H9 (cell line): ENCODE results near the gene WSB1. TPM values are rescaled to one million over a fixed set of nuclear protein-coding genes. Genes with fewer than 3 reads are reported as not detected.
"Not testable (repeated sequence)": the region's sequence is repeated elsewhere in the genome, so short reads cannot be mapped to it uniquely, and the experiment has no call there.

Experiments
- DNase-seq: peaks from one replicate; pipeline ENCODE4 v3.0.0-alpha.2; 2017
- H2AFZ ChIP-seq: one replicate; pipeline ENCODE4 v1.6.1; 2013; ENCODE audit warnings: mild to moderate bottlenecking, low read length, control low read depth, moderate library complexity
- H2AK5ac ChIP-seq: 2 replicates; pipeline ENCODE4 v1.6.1; 2013; ENCODE audit warnings: low read length, control low read depth, mixed read lengths; ENCODE audit not compliant: insufficient read length
- H2BK120ac ChIP-seq: one replicate; pipeline ENCODE4 v1.6.1; 2013; ENCODE audit warnings: low read depth, mild to moderate bottlenecking, low read length, control low read depth, inconsistent platforms; ENCODE audit not compliant: poor library complexity, severe bottlenecking
- H2BK12ac ChIP-seq: 2 replicates; pipeline ENCODE4 v1.6.1; 2013; ENCODE audit warnings: low read length, control low read depth, mixed read lengths, low read depth; ENCODE audit not compliant: insufficient read length
- H2BK15ac ChIP-seq: 2 replicates; pipeline ENCODE4 v1.6.1; 2013; ENCODE audit warnings: low read depth, low read length, control low read depth
- H2BK20ac ChIP-seq: one replicate; pipeline ENCODE4 v1.6.1; 2013; ENCODE audit warnings: low read depth, mild to moderate bottlenecking, low read length, control low read depth, inconsistent platforms; ENCODE audit not compliant: poor library complexity, severe bottlenecking
- H2BK5ac ChIP-seq: 2 replicates; pipeline ENCODE4 v1.6.1; 2013; ENCODE audit warnings: low read length, control low read depth, mixed read lengths; ENCODE audit not compliant: insufficient read length
- H3K14ac ChIP-seq: 2 replicates; pipeline ENCODE4 v1.6.1; 2013; ENCODE audit warnings: low read length, control low read depth; ENCODE audit not compliant: insufficient read depth
- H3K18ac ChIP-seq: 2 replicates; pipeline ENCODE4 v1.6.1; 2013; ENCODE audit warnings: low read depth, mild to moderate bottlenecking, mixed read lengths, low read length, control low read depth; ENCODE audit not compliant: insufficient read length
- H3K23ac ChIP-seq: 2 replicates; pipeline ENCODE4 v1.6.1; 2013; ENCODE audit warnings: low read length, control low read depth, mixed read lengths, low read depth; ENCODE audit not compliant: insufficient read length
- H3K23me2 ChIP-seq: 2 replicates; pipeline ENCODE4 v1.6.1; 2013; ENCODE audit warnings: low read depth, mild to moderate bottlenecking, mixed read lengths, low read length, control low read depth; ENCODE audit not compliant: insufficient read length, poor library complexity, severe bottlenecking
- H3K27ac ChIP-seq: 2 replicates; pipeline ENCODE4 v1.5.1; 2013; ENCODE audit warnings: low read length, control low read depth, mixed read lengths, low read depth; ENCODE audit not compliant: insufficient read length
- H3K27me3 ChIP-seq: 2 replicates; pipeline ENCODE4 v1.6.1; 2013; ENCODE audit warnings: low read length, control low read depth, inconsistent platforms; ENCODE audit not compliant: insufficient read depth
- H3K4ac ChIP-seq: 2 replicates; pipeline ENCODE4 v1.6.1; 2013; ENCODE audit warnings: low read depth, mild to moderate bottlenecking, control low read depth, inconsistent platforms, low read length, moderate library complexity
- H3K4me1 ChIP-seq: 2 replicates; pipeline ENCODE4 v1.6.1; 2013; ENCODE audit warnings: low read length, control low read depth, inconsistent platforms; ENCODE audit not compliant: insufficient read depth
- H3K4me2 ChIP-seq: 2 replicates; pipeline ENCODE4 v1.6.1; 2013; ENCODE audit warnings: low read length, control low read depth, mixed read lengths; ENCODE audit not compliant: insufficient read length, insufficient read depth
- H3K56ac ChIP-seq: 2 replicates; pipeline ENCODE4 v1.6.1; 2013; ENCODE audit warnings: low read depth, mild to moderate bottlenecking, mixed read lengths, low read length, control low read depth; ENCODE audit not compliant: insufficient read length
- H3K79me1 ChIP-seq: 2 replicates; pipeline ENCODE4 v1.6.1; 2013; ENCODE audit warnings: low read depth, mild to moderate bottlenecking, moderate library complexity, low read length, control low read depth, inconsistent platforms; ENCODE audit not compliant: insufficient read depth, poor library complexity, severe bottlenecking
- H3K79me2 ChIP-seq: 2 replicates; pipeline ENCODE4 v1.6.1; 2013; ENCODE audit warnings: low read length, control low read depth, inconsistent platforms; ENCODE audit not compliant: insufficient read depth
- H3K9ac ChIP-seq: 2 replicates; pipeline ENCODE4 v1.6.1; 2013; ENCODE audit warnings: low read length, control low read depth, mixed read lengths; ENCODE audit not compliant: insufficient read length; ENCODE audit errors: extremely low read depth
- H3K9me3 ChIP-seq: one replicate; pipeline ENCODE4 v1.6.1; 2013; ENCODE audit warnings: low read depth, low read length, inconsistent platforms; ENCODE audit not compliant: control insufficient read depth
- H3T11ph ChIP-seq: one replicate; pipeline ENCODE4 v1.6.1; 2013; ENCODE audit warnings: mild to moderate bottlenecking, low read length, control low read depth, inconsistent platforms
- H4K20me1 ChIP-seq: one replicate; pipeline ENCODE4 v1.6.1; 2013; ENCODE audit not compliant: control insufficient read depth, insufficient read length, insufficient read depth
- H4K5ac ChIP-seq: 2 replicates; pipeline ENCODE4 v1.6.1; 2013; ENCODE audit warnings: low read depth, mild to moderate bottlenecking, mixed read lengths, low read length, control low read depth; ENCODE audit not compliant: insufficient read length
- H4K8ac ChIP-seq: replicated peaks from 2 replicates; pipeline ENCODE4 v1.6.1; 2013; ENCODE audit warnings: low read length, control low read depth, mixed read lengths, low read depth; ENCODE audit not compliant: insufficient read length
- H4K91ac ChIP-seq: 2 replicates; pipeline ENCODE4 v1.6.1; 2013; ENCODE audit warnings: low read depth, mild to moderate bottlenecking, moderate library complexity, mixed read lengths, low read length, control low read depth; ENCODE audit not compliant: insufficient read length
- H3K27ac Mint-ChIP-seq, 3 experiments: 2 replicates in 2 of 3; 3 replicates in 1 of 3; pipeline ENCODE4 v1.8.0; 2020 to 2021; ENCODE audit warnings: mixed read lengths in 3 of 3, mild to moderate bottlenecking in 1 of 3, moderate library complexity in 1 of 3
- H3K27me3 Mint-ChIP-seq: 2 replicates; pipeline ENCODE4 v1.8.0; 2021; ENCODE audit warnings: low read depth, mild to moderate bottlenecking, moderate library complexity, mixed read lengths
- H3K36me3 Mint-ChIP-seq, 3 experiments: 2 replicates in 2 of 3; 3 replicates in 1 of 3; pipeline ENCODE4 v1.8.0; 2020 to 2021; ENCODE audit warnings: low read depth in 3 of 3, mixed read lengths in 3 of 3; ENCODE audit not compliant: insufficient read depth in 1 of 3
- H3K4me1 Mint-ChIP-seq, 2 experiments: 2 replicates each; pipeline ENCODE4 v1.8.0; 2020; ENCODE audit warnings: mixed read lengths in 2 of 2
- H3K4me3 Mint-ChIP-seq, 2 experiments: 2 replicates in 1 of 2; 3 replicates in 1 of 2; pipeline ENCODE4 v1.8.0; 2020 to 2021; ENCODE audit warnings: mild to moderate bottlenecking in 2 of 2, mixed read lengths in 2 of 2, moderate library complexity in 1 of 2
- H3K9me3 Mint-ChIP-seq, 2 experiments: 2 replicates in 1 of 2; 3 replicates in 1 of 2; pipeline ENCODE4 v1.8.0; 2020; ENCODE audit warnings: mild to moderate bottlenecking in 2 of 2, mixed read lengths in 2 of 2, moderate library complexity in 1 of 2
- WGBS: extraction: QIAGEN DNeasy Blood & Tissue Kit; methylation state at CpG from one replicate; pipeline ENCODE4 v1.1.7; 2013; ENCODE audit warnings: missing lambda C conversion rate, low lambda C conversion rate, mixed read lengths; ENCODE audit not compliant: insufficient read length; ENCODE audit errors: extremely low coverage; 5-methylcytosine and 5-hydroxymethylcytosine counted together
- total RNA-seq: library from RNA; stranded (reverse); gene quantifications from 2 replicates; pipeline ENCODE4 v1.2.1, GENCODE V29; 2021
- TF ChIP-seq, protein P1 (sequence below): fragments of 200-600 bp; sonication (generic); conservative IDR thresholded peaks from 3 replicates; pipeline ENCODE4 v1.8.0; 2021; ENCODE audit warnings: antibody characterized with exemption, mild to moderate bottlenecking

WSB1 gene
- total RNA-seq, 1 experiment from 2014 or later, result 187 TPM

DNA sequence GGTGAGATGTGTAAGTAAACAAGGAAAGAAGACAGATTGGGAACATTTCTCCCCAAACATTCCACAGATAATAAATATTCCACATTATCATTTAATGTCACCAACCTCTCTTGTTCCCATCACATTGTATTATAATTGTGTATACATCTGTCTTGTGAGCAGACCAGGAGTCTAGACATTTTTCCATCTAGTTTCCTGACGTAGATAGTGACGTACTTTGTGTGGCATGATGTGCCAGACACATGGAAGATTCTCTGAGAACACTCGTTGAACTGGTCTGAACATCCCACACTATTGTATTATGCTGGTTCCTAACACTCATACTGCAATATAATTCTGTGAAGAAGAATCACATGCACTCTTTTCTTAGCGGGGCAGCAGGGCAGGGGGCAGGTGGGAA, 34.0 kb downstream of the WSB1 start:
- H3K27ac ChIP-seq, result no peak overlapping the region
- TF ChIP-seq, protein P1, sequence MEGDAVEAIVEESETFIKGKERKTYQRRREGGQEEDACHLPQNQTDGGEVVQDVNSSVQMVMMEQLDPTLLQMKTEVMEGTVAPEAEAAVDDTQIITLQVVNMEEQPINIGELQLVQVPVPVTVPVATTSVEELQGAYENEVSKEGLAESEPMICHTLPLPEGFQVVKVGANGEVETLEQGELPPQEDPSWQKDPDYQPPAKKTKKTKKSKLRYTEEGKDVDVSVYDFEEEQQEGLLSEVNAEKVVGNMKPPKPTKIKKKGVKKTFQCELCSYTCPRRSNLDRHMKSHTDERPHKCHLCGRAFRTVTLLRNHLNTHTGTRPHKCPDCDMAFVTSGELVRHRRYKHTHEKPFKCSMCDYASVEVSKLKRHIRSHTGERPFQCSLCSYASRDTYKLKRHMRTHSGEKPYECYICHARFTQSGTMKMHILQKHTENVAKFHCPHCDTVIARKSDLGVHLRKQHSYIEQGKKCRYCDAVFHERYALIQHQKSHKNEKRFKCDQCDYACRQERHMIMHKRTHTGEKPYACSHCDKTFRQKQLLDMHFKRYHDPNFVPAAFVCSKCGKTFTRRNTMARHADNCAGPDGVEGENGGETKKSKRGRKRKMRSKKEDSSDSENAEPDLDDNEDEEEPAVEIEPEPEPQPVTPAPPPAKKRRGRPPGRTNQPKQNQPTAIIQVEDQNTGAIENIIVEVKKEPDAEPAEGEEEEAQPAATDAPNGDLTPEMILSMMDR, result no peak
- H4K8ac ChIP-seq, result no peak overlapping the region
- no peaks in the 10 kb centered on the region for H3K79me1 ChIP-seq
- no peak overlapping the region for H3K18ac ChIP-seq
- no peak overlapping the region for H2BK120ac ChIP-seq
- H3K14ac ChIP-seq, result no peak overlapping the region
- Mint-ChIP-seq H3K27ac (no peak overlapping the region), H3K4me3 (no peak overlapping the region), H3K4me1 (peaks cover 29 to 34% of the 10 kb centered on the region in 2 experiments), H3K27me3 (no peaks in the 10 kb centered on the region; the same call in none of the 2 replicates), H3K9me3 (no peaks in the 10 kb centered on the region), H3K36me3 (no peaks in the 10 kb centered on the region)
- no peak overlapping the region for H4K91ac ChIP-seq
- no peak overlapping the region for H3K9ac ChIP-seq
- H2AFZ ChIP-seq, result no peak overlapping the region
- H3K4me1 ChIP-seq, result no peaks in the 10 kb centered on the region; the same call in 1 of the 2 replicates
- no peak overlapping the region for H2BK20ac ChIP-seq
- H2BK15ac ChIP-seq, result no peak overlapping the region
- no peak overlapping the region for H4K5ac ChIP-seq
- H3K27me3 ChIP-seq, result no peaks in the 10 kb centered on the region
- H3T11ph ChIP-seq, result no peak overlapping the region
- no peak overlapping the region for H2BK12ac ChIP-seq
- no peak overlapping the region for H3K4ac ChIP-seq
- no peaks in the 10 kb centered on the region for H3K9me3 ChIP-seq
- no CpG with 5 or more reads among the region's 4 CpGs for WGBS
- no peaks in the 10 kb centered on the region for H3K79me2 ChIP-seq
- no peak for DNase-seq
- no peak overlapping the region for H3K4me2 ChIP-seq
- H2BK5ac ChIP-seq, result no peak overlapping the region
- H3K23ac ChIP-seq, result no peak overlapping the region
- no peaks in the 10 kb centered on the region for H4K20me1 ChIP-seq
- H3K56ac ChIP-seq, result no peak overlapping the region
- no peaks in the 10 kb centered on the region for H3K23me2 ChIP-seq
- H2AK5ac ChIP-seq, result no peak overlapping the region

DNA sequence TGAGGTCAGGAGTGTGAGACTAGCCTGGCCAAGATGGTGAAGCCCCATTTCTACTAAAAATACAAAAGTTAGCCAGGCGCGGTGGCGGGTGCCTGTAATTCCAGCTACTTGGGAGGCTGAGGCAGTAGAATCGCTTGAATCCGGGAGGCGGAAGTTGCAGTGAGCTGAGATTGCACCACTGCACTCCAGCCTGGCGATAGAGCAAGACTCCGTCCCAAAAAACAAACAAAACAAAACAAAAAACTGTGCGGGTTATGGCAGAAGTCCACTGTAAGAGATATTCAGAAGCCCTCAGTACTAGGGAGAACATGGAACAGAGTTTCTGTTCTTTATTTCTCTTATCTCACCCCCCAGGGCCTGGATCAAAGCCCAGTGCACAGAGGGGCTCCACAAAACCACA, 34.8 kb downstream of the WSB1 start:
- not testable (repeated sequence) for H2AK5ac ChIP-seq, H4K91ac ChIP-seq, DNase-seq, H4K20me1 ChIP-seq, H3K4ac ChIP-seq, H3K4me2 ChIP-seq, H3K27ac Mint-ChIP-seq, H3K79me2 ChIP-seq, H4K5ac ChIP-seq, H3K9ac ChIP-seq, H3K27me3 Mint-ChIP-seq, H3K18ac ChIP-seq, H4K8ac ChIP-seq, H3K27ac ChIP-seq, H3T11ph ChIP-seq, H3K9me3 Mint-ChIP-seq, H2BK120ac ChIP-seq, H3K9me3 ChIP-seq, H2BK20ac ChIP-seq, H2BK12ac ChIP-seq, H3K4me3 Mint-ChIP-seq, H3K36me3 Mint-ChIP-seq, H3K23me2 ChIP-seq, H3K14ac ChIP-seq, H3K79me1 ChIP-seq, H2AFZ ChIP-seq, H3K27me3 ChIP-seq, H3K4me1 ChIP-seq, H2BK5ac ChIP-seq, H3K56ac ChIP-seq, H2BK15ac ChIP-seq, H3K23ac ChIP-seq
- peaks cover 28 to 33% of the 10 kb centered on the region in 2 experiments for H3K4me1 Mint-ChIP-seq
- WGBS, result no CpG with 5 or more reads among the region's 9 CpGs
